Right lung (tissue), 5 donors: ENCODE data around the gene CASP7. TPM values are rescaled to one million over a fixed set of nuclear protein-coding genes. Genes with fewer than 3 reads are reported as not detected.

ENCODE experiments used
- DNase-seq, 2 donors: peaks; one replicate each; pipeline ENCODE4 v3.0.0-alpha.2; 2013
- polyA plus RNA-seq, 5 donors: library from polyadenylated mRNA; unstranded; fragments of 120-200 nt; gene quantifications; one replicate each; pipeline versions ENCODE4 v1.2.1 to v1.2.3, GENCODE V29; 2013; ENCODE audit warnings: inconsistent platforms in 1 of 5, low replicate concordance in 1 of 5; ENCODE audit not compliant: insufficient read length in 5 of 5, insufficient read depth in 1 of 5

The CASP7 gene
- polyA plus RNA-seq, 5 donors = 40.3 to 59.0 (median 45.3) TPM

DNA sequence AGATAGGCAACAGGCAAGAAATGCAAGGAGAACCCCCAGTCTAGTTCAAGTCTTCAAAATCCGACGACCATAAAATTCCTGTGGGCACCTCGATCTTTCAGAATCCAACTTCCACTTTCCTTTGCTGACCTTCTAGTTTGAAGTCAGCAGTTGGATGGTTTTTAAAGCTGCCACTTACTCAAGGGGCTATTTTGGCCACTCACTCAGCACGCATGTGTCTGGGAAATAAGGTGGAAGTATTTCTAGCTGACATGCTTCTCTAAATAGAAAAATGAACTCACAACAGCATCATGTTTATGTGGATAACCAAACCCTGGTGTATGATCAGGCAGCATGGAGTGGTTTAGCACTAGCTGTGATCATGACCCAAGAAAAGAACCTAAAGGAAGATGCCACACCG is 15.8 kb upstream of the CASP7 start, which contains the start of gene NRAP:
Gene NRAP, minus strand, starts transcription at position 134 of the 400 bp plus-strand sequence. CDS start 159 bp downstream, outside the sequence.
- DNase-seq = no peak

DNA sequence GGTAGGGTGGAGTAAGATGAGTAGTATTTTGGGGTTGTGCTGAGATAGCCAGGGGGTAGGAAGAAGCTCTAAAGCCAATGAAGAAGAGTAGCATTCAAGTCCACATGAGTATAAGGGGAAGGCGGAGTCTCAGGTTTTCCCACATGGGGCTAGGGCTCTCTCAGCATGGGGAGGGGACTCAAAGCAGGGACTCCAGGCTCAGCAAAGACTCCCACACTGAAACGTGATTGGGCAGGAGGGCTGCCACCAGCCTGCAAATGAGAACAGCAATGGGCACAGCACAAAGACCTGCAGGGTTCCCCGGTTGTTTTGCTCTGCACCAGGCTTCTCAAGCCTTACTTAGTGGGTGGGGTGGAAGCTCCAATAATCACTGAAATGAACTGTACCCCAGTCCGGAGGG is 14.4 kb upstream of the CASP7 start:
- no peak for DNase-seq

DNA sequence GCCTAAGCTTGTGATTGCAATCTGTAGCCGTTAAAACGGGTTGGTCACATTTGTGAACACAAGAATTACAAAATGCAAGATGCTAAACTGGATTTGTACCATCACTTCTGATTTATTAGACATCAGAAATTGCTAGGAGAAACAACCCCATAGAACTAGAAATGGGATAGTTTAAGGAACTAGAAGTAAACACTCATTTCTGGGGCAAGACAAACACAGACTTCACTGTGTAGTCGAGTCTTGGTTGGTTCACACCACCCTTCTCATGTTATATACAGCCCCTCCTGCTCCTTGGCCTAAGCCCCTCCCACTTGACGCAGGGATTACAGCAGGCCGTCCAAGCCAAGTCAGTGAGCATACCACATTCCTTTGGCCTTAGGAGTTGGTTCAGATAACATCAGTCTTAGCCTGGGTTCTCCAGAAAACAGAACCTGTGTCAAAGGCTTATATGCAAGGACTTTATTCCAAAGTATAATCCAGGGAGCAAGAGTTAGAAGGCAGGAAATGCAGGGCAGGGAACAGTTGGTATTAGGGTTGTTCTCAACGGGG is 13.8 kb upstream of the CASP7 start:
- no peak for DNase-seq

DNA sequence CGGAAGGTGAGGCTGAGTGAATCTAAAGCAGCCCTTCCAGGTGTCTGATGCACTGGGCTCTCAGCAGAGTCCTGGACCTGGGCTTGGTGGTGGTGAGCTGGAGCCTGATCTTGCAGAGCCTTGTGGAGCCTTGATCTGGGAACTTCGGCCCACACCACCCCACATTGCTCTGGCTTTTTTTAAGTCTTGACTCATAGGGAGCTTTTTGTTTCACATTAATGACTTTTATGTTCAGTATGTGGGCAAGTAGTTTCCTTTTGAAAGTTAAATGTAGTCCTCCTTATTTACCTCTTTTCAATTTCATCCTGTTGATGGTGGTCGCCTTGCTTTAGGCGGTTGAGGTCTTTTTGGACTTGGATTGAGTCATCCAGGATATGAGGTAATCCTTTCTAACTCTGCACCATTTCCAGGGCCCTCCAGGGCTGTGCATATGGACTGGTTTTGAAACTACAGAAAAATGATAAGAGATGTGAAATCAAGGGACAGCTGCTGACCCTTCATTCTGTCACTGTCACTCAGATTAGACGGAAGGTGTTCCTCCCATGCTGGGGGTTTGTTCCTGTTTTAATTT is 12.9 kb upstream of the CASP7 start:
- DNase-seq = no peak

DNA sequence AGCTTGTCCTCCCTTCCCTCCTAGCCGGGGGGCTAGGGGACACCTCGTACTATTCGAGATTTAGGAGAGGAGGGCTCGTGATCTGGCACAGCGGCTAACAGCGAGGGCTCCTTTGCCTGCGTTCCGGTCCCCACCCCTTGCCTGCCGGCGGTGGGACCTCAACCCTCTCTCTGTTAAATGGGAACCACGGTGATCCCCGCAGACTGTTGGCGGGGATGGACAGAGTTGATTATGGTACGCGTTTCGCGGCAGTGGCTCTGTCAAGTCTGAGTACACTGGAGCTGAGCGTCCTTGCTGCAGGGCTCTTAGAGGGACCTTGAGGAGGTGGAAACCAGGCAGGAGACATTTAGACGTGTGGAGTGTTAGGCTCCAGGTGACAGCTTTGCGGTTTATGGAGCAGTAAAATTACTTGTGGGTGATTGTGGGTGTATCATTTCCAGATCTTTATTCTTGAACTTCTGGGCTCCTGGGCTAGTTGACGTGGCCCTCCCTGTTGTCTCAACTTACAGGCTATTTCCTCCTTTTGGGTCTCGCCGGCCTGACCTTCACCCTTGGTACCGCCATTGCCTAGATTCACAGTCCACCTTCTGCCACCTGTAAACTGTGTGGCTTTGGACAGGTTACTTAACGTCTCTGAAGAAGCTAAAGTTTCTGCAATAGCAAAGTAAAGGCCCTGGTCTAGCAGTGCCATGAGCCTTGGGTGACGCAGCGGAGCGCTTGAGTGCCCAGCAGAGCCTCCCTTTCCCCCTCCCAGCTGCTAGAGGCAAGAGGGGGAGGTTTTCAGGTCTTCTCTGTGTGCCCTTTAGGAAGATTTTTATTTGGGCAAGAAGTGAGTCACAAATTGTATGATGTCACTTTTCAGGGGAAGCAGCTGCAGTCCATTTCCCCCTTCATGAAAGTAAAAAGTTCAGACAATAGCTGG is 739 bp downstream of the CASP7 start:
- DNase-seq = peak; percentile 30 to 41

DNA sequence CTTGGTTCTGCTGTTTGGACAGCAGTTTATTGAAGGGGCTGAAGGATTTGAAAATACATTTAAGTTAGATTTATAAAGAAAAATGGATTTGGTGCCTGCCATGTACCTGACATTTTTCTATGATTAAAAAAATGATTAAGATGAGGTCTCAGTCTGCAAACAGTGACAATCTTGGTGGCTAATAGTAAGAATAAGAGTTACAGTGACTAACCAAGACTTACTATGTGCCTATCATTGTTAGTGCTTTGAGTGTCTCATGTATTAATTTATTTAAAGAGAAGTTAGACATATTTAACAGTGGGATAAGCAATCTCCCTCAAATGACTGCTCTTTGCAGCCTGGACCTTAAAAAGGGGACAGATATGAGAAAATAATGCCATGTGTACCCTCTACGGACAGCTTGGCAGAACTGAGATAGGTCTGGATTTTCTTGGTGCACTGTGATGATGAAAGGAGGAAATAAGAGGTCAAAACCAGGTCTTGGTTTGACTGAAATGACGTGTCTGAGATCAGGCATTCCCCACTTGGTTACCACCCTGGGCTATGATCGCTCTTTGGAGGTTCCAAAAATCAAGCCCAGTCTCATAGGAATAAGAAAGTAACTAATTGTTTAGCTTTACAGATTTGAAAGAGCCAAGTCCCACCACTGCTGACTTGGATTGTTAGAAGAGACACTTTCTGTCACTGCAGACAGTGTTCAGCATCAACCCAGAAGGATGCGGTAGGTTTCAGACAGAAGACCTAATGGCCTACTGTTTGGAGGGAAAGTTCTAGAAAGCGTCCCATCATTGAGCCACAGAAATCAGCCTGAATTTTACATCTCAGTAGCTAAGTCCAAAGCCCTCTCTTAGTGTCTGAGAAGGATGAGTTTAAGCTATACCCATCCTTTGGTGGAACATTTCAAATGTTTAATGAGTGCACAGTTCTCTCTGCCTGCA is 2.1 kb downstream of the CASP7 start:
- no peak for DNase-seq

DNA sequence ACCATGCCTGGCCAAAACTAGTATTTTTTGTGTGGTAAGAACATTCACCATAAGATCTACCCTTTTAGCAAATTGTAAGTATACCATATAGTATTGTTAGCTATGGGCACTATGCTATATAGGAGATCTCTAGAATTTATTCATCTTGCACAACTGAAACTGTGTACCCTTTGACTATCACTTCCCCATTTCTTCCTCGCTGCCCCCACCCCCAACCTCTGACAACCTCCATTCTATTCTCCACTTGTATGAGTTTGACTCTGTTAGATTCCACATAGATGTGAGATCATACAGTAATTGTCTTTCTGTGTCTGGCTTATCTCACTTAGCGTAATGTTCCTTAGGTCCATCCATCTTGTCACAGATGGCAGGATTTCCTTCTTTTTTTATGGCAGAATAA is 3.6 kb downstream of the CASP7 start:
- DNase-seq = no peak

DNA sequence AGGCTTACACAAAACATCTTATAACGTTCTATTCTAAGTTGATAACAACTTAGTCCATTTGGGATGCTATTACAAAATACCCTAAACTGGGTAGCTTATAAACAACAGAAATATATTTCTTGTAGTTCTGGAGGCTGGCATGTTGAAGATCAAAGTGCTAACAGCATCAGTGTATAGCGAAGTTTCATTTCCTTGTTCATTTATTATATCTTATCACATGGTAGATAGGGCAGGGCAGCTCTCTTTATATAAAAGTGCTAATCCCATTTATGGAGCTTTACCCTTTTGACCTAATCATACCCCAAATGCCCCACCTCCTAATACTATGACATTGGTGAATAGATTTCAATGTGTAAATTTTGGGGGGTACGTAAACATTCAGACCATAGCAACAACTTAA is 6.3 kb downstream of the CASP7 start:
- no peak for DNase-seq

DNA sequence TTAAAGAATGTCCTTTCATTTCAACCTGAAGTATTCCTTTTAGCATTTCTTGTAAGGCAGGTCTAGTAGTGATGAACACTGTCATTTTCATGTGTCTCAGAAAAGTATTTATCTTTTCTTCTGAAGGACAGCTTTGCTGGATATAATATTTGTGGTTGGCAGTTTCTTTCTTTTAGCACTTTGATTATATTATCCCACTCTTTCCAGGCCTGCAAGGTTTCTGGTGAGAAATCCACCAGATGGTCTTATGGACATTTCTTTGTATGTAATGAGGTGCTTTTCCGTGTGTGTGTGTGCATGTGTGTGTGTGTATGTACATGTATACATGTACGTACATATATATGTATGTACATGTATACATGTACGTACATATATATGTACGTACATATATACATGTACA is 7.3 kb downstream of the CASP7 start:
- DNase-seq = no peak

DNA sequence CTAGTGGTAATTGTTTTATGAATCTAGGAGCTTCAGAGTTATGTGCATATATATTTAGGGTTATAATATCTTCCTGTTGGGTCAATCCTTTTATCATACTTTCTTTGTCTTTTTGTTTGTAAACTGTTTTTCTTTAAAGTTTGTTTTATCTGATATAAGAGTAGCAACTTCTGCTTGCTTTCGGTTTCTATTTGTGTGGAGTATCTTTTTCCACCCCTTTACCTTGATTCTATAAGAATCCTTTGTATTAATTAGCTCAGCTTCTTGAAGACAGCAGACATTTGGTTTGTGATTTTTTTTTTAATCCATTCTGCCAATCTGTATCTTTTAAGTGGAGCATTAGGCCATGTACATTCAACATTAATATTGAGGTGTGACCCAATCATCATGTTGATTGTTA is 9.3 kb downstream of the CASP7 start:
- no peak for DNase-seq

DNA sequence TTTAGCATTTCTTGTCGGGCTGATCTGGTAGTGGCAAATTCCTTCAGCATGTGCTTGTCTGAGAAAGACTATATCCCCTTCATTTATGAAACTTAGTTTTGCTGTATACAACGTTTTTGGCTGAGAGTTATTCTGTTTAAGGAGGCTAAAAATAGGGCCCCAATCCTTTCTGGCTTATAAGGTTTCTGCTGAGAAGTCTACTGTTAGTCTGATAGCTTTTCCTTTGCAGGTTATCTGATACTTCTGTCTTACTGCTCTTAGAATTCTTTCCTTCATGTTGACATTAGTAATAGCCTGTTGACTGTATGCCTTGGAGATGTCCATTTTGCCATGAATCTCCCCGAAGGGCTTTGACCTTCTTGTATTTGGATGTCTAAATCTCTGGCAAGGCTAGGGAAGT is 9.9 kb downstream of the CASP7 start:
- no peak for DNase-seq

DNA sequence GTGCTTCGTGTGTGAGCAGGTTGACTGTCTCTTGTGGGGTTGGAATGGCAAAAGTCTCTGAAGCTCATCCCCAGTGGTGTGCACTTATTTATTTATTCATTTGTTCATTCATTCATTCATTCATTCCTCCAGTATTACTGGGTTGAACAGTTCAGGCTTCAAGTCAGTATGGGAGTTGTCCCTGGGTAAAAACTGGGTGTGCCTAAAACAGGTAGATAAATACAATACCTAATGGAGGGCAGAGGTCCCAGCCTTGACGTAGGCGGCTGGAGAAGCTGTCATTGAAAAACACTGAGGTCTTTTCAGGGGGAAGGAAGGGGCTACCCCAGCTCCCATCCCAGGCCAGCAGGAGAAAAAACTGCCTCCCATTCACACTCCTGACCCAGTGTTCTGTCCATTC is 11.0 kb downstream of the CASP7 start:
- no peak for DNase-seq

DNA sequence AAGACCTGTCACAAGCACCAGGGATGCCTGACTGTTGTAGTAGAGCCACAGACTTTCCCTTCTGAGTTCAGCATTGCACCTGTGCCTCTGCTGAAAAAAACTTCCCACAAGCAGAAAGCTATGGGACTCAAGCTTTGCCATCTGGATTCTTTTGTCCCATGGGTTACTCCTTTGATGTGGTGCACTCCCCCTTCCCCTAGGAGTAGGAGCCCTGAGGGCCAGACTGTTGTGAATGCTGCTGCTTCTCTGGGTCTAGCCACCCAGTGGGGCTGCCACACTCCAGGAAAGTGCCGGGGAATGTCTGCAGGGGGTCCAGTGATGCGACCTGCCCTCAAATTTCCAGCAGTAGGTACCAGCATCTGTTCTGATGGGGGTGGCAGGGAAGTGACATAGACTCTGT is 11.7 kb downstream of the CASP7 start:
- DNase-seq = no peak

DNA sequence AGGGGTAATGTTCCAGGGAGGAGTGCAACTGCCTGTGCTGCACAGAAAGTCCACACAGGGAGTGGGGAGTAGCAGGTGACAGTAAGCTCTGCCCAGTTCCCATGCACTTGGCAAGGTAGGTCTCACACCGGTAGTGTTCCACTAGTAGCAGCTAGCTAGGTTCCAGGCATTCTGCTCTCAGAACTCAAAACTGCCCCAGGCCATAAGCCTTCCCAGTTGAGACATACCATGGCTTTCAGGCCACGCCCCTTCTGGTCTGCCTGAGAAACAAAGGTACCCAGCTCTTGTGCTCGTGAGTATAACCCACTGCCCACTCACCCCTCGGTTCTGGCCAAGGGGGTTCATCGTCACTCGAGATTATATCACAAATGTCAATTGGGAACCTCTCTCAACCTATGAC is 12.6 kb downstream of the CASP7 start:
- DNase-seq = no peak

DNA sequence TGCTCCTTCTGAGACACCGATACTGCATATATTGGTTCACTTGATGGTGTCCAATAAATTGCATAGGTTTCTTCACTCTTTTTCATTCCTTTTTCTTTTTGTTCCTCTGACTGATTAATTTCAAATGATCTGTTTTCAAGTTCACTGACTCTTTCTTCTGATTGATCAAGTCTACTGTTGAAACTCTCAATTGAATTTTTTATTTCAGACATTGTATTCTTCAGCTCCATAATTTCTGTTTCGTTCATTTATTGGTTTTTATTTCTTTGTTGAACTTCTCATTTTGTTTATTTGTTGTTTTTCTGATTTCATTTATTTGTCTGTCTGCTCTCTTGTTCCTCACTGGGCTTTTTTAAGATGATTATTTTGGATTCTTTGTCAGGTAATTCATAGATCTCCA is 13.6 kb downstream of the CASP7 start:
- no peak for DNase-seq

DNA sequence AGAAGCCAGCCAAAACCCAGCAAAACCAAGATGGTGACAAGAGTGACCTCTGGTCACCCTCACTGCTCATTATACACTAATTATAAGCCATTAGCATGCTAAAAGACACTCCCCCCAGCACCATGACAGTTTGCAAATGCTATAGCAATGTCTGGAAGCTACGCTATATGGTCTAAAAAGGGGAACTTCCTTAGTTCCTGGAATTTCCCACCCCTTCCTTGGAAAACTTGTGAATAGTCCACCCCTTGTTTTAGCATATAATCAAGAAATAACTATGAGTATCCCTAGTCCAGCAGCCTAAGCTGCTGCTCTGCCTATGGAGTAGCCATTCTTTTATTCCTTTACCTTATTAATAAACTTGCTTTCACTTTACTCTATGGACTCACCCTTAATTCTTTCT is 16.0 kb downstream of the CASP7 start:
- DNase-seq = no peak

DNA sequence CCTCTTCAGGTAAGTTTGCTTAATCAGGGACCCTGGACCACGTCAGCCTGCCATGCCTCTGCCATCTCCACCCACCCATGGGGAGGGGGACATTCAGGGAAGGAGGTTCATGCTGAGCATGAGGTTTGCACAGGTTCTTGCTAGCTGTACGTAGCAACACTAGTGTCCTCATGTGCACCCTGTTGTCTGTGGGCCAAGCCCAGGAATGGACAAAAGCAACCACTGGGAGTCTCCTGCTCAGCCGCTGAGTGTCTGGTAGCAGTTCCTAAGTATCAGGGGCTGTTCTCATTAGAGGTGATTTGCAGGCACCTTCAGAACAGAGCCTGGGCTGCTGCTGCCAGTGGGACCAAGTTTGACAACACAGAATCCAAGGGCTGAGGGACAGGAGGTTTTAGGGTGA is 17.9 kb downstream of the CASP7 start:
- DNase-seq = no peak

DNA sequence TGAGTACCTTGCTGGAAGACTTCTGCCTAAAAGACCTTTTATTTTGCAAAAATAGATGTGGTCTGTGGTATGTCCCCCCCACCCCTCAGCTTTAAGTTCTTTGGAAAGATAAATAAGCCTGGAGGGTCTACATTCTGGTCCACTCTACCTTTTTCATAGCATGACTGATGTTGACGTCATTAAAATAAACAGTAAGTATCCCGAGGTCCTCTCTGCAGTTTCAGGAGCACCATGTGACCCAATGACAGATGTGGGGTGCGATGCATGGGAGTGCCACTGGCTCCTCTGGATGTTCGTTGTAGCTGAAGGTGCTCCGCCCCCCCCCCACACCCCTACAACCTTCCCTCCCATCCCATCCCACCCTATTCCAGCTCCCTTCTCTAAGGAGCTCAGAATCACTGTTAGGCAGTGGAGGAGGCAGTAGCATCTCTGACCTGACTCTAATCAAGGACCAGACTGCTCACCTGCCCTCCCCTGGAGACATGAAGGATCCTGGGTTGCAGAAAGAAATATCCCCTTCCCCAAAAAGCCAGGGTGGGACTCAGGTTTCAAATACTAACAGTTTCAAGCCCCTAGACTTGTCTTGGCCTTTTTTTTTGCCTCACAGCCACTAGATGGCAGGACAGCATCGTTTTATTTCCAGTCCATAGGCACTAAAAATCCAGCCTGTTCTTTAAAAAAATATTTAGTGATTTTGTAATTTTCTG is 25.1 kb downstream of the CASP7 start:
- DNase-seq = peak; percentile 15 to 34

DNA sequence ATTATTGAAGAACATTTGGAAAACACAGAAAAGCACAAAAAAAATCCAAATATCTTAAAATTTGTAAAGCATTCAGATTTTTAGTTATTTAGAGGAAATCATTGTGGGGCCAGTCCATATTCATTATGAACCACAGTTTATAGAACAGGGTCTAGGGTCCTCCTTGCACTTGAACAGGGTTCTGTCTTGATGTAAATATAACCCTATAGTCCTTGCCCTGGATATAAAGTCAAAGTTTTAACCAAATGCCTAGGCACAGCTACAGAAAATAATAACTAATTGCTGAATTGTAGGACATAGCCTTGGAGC is 25.6 kb downstream of the CASP7 start:
- DNase-seq = no peak

DNA sequence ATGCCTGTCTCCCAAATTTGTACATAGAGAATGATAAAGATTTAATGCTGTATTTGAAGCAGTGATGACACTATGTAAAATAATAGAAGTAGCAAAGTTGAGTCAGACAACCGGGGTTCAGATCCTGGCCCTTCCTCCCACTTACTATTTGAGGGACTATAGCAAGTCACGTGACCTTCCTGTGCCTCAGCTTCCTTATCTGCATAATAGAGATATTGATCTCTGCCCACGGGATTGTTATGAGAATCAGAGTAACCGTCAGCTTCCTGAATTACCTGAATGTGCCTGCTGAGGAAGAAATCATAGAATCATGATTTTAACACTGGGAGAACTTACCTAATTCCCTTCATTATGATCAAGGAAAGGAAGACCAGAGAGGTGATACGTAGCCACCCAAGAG is 26.9 kb downstream of the CASP7 start:
- DNase-seq = no peak

DNA sequence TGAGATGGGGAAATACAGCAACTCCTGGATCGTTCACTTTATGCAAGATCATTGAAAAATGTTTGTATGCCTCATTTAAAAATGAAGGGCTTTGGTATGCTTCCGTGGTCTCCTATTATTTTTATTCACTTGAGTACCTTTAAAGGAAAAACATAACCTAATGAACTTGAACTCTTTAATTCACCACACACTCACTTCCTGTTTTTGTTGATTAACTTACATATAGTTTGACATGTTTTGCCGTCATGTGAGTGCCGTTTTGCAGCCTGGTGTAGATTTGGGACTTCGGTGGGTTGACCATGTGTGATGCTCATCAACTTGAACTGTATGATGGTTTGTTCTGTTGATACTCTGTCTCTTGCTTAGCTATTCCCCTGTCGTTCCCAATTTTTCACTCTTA is 28.9 kb downstream of the CASP7 start:
- DNase-seq = no peak
